ENCODE results near the gene MIAT.
A peak's percentile ranks its signal among the peaks of the same experiment; 100 is the strongest.

MIAT gene

DNA sequence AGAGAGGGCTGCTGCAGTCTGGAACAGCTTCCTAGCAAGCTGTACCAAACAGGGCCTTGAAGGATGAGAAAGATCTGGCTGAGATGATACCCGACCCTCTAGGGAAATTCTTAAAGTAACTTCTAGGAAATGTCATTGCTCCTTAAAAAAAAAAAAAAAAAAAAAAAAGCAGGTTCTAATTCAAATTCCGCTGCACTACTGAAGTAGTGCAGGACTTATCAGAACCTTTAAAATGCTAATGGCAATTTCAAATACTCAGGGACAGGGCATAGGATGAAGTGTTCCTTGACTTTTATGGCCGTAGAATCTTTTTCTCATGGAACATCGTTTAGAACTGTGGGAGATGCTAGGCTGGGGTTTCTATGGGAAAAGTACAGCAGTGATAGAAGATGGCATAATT is 13.1 kb downstream of the MIAT start:
- no peaks in the 10 kb centered on the region for H4K20me1 ChIP-seq (ENCODE audit: low read depth, low read length)
- H3K27me3 ChIP-seq (ENCODE audit: low read length), result no peaks in the 10 kb centered on the region
- H3K9ac ChIP-seq (ENCODE audit: low read length), result peak overlapping the region; percentile 83
- H2AFZ ChIP-seq (ENCODE audit: low read depth, low read length, severe bottlenecking), result peak overlapping the region; percentile 34
- TF ChIP-seq, protein P1, sequence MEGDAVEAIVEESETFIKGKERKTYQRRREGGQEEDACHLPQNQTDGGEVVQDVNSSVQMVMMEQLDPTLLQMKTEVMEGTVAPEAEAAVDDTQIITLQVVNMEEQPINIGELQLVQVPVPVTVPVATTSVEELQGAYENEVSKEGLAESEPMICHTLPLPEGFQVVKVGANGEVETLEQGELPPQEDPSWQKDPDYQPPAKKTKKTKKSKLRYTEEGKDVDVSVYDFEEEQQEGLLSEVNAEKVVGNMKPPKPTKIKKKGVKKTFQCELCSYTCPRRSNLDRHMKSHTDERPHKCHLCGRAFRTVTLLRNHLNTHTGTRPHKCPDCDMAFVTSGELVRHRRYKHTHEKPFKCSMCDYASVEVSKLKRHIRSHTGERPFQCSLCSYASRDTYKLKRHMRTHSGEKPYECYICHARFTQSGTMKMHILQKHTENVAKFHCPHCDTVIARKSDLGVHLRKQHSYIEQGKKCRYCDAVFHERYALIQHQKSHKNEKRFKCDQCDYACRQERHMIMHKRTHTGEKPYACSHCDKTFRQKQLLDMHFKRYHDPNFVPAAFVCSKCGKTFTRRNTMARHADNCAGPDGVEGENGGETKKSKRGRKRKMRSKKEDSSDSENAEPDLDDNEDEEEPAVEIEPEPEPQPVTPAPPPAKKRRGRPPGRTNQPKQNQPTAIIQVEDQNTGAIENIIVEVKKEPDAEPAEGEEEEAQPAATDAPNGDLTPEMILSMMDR (IDR thresholded peaks at IDR 0.05; ENCODE audit: insufficient read depth, low read length, poor library complexity, severe bottlenecking), result no peak
- no peak for TF ChIP-seq EZH2phosphoT487 (conservative IDR thresholded peaks at IDR 0.05; ENCODE audit: low read length)
- H3K4me2 ChIP-seq (ENCODE audit: low read depth, low read length, poor library complexity, severe bottlenecking), result peak overlapping the region; percentile 96
- H3K79me2 ChIP-seq (ENCODE audit: insufficient read depth, low read length), result peaks cover 22% of the 10 kb centered on the region
- H3K36me3 ChIP-seq (ENCODE audit: low read length), result no peaks in the 10 kb centered on the region
- no peaks in the 10 kb centered on the region for H3K9me3 ChIP-seq (ENCODE audit: insufficient read depth, low read length)
- no peak overlapping the region for H3K4me3 ChIP-seq (ENCODE audit: insufficient read depth, low read length, poor library complexity, severe bottlenecking)
- no peaks in the 10 kb centered on the region for H3K9me2 ChIP-seq (replicated peaks; ENCODE audit: insufficient read depth, low read length)
- peak overlapping the region; percentile 93 for H3K27ac ChIP-seq (ENCODE audit: low read depth, low read length)
- peaks cover 37% of the 10 kb centered on the region for H3F3A ChIP-seq (ENCODE audit: insufficient read depth)

DNA sequence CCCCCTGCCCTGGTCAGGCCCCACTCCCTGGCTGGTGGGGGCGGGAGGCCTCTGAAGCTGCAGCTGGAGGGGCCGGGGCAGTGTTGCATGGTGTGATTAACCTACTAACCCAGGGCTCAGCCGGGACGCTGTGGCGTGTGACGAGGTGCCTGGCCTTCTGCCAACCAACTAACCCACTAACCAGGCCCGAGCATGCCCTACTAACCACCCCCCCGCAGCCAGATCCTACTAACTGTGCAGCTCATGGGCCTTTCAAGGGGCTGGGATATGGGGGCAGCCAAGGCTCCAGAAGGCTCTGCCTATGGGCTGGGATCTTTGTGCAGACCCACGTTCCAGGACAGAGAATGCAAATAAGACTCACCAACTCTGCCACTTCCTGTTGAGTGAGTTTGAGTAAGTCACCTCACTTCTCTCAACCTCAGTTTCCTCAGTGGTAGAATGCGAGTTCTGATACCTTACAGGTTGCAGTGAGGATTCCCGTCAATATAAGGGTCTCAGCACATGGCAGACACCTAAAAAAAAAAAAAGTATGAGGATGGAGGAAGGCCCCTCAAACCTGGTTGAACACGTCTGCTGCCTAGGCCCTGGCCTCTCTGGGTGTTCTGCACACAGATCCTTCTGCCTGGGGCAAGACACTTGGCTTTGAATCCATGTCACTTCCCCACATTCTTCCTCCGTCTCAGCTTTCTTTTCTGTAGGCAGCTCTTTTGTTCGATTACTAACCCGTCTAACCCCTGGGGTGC is 14.1 kb downstream of the MIAT start:
- Histone ChIP-seq H3K9me2 (replicated peaks; ENCODE audit: insufficient read depth, low read length) (no peaks in the 10 kb centered on the region), H3K27me3 (ENCODE audit: low read length) (no peaks in the 10 kb centered on the region), H2AFZ (ENCODE audit: low read depth, low read length, severe bottlenecking) (peak overlapping the region; percentile 25), H3K4me2 (ENCODE audit: low read depth, low read length, poor library complexity, severe bottlenecking) (peak overlapping the region; percentile 96), H3K4me3 (ENCODE audit: insufficient read depth, low read length, poor library complexity, severe bottlenecking) (peak overlapping the region; percentile 23), H4K20me1 (ENCODE audit: low read depth, low read length) (no peaks in the 10 kb centered on the region), H3K36me3 (ENCODE audit: low read length) (no peaks in the 10 kb centered on the region), H3K9ac (ENCODE audit: low read length) (peak overlapping the region; percentile 83), H3F3A (ENCODE audit: insufficient read depth) (peaks cover 37% of the 10 kb centered on the region), H3K79me2 (ENCODE audit: insufficient read depth, low read length) (peaks cover 33% of the 10 kb centered on the region), H3K27ac (ENCODE audit: low read depth, low read length) (peak overlapping the region; percentile 93), H3K9me3 (ENCODE audit: insufficient read depth, low read length) (no peaks in the 10 kb centered on the region)
- TF ChIP-seq EZH2phosphoT487 (conservative IDR thresholded peaks at IDR 0.05; ENCODE audit: low read length), result no peak
- TF ChIP-seq, protein P1 (IDR thresholded peaks at IDR 0.05; ENCODE audit: insufficient read depth, low read length, poor library complexity, severe bottlenecking), result no peak

DNA sequence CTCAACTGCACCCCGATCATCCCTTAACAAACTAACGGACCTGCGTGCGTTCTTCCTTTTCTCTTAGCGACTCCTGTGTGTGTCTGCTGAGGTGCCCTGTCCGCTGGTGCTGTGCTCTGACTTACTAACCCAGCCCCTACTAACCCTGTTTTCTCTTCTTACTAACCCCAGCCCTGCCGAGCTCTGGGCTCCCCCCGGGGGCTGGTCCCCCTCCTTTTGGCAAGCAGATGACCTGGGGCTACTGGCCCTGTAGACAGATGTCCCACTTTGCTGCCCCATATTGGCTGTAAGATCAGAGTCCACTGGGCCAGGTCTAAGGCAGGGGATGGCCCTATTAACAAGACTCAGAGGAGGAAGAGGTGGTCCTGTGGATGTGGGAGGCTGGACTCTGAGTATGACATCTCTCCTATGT is 14.7 kb downstream of the MIAT start:
- Histone ChIP-seq H4K20me1 (ENCODE audit: low read depth, low read length) (no peaks in the 10 kb centered on the region), H3K9me3 (ENCODE audit: insufficient read depth, low read length) (no peaks in the 10 kb centered on the region), H3K27ac (ENCODE audit: low read depth, low read length) (peak overlapping the region; percentile 93), H3F3A (ENCODE audit: insufficient read depth) (peaks cover 37% of the 10 kb centered on the region), H3K9me2 (replicated peaks; ENCODE audit: insufficient read depth, low read length) (no peaks in the 10 kb centered on the region), H3K4me3 (ENCODE audit: insufficient read depth, low read length, poor library complexity, severe bottlenecking) (peak overlapping the region; percentile 23), H3K27me3 (ENCODE audit: low read length) (no peaks in the 10 kb centered on the region), H3K9ac (ENCODE audit: low read length) (peak overlapping the region; percentile 83), H2AFZ (ENCODE audit: low read depth, low read length, severe bottlenecking) (peak overlapping the region; percentile 25), H3K36me3 (ENCODE audit: low read length) (no peaks in the 10 kb centered on the region), H3K4me2 (ENCODE audit: low read depth, low read length, poor library complexity, severe bottlenecking) (peak overlapping the region; percentile 96), H3K79me2 (ENCODE audit: insufficient read depth, low read length) (peaks cover 36% of the 10 kb centered on the region)
- TF ChIP-seq, protein P1 (IDR thresholded peaks at IDR 0.05; ENCODE audit: insufficient read depth, low read length, poor library complexity, severe bottlenecking), result no peak
- no peak for TF ChIP-seq EZH2phosphoT487 (conservative IDR thresholded peaks at IDR 0.05; ENCODE audit: low read length)
